Stomach (tissue), 4 donors: ENCODE measurements around the gene NCAPD3.

Experiments used
- CTCF ChIP-seq, 7 experiments: fragments of 450-650 bp in 4 of 7; fragments of 200-600 bp in 3 of 7; sonication (generic) in 3 of 7; IDR thresholded peaks; one replicate each; pipeline ENCODE4 v1.5.1; 2016 to 2019; ENCODE audit warnings: antibody characterized with exemption in 7 of 7, control low read depth in 2 of 7, mild to moderate bottlenecking in 1 of 7
- POLR2AphosphoS5 ChIP-seq, 3 donors: sonication (generic); formaldehyde crosslinking; IDR thresholded peaks; one replicate each; pipeline ENCODE4 v1.6.1; 2016; ENCODE audit warnings: antibody characterized with exemption in 3 of 3

- no peak for TF ChIP-seq CTCF (IDR thresholded peaks at IDR 0.05)
- no peak for TF ChIP-seq POLR2AphosphoS5 (IDR thresholded peaks at IDR 0.05)
These were observed 113.4 kb downstream of the NCAPD3 start for GRCh38 chr11:134110252-134110815.
